ENCODE measurements around the gene SLC35B1.
"Not testable (repeated sequence)": the region's sequence is repeated elsewhere in the genome, so short reads cannot be mapped to it uniquely, and the experiment has no call there.

Gene SLC35B1

GRCh38 chr17:49699966-49700575 lies 7.7 kb downstream of the SLC35B1 start:
- DNase-seq: no peak

GRCh38 chr17:49698005-49698404 lies 9.8 kb downstream of the SLC35B1 start:
- no peak for DNase-seq

DNA sequence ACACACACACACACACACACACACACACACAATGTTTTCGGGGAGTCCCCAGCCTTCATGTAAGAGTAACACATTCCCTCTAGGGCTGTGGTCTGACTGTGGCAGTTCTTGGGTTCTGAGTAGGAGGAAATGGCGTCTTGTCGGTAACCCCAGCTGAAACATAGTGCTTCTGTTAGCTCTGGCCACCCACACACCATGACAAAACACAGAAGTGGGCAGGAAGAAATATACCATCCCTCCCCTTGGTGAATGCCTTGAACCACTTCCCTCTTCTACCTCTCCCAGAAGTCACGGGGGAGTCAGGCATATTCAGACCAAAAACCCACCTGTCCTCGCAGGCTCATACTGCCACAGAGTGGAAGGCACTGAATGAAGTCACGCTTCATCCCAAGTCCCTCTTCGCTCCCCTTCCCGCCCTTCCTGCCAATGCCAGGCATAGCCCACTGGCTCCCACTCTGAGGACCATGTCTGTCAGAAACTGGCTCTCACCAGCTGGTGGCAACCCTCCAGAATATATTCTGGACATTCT lies 11.5 kb downstream of the SLC35B1 start:
- DNase-seq: no peak

- DNase-seq: no peak
Observed at GRCh38 chr17:49695698-49696232, 12.0 kb downstream of the SLC35B1 start.

DNA sequence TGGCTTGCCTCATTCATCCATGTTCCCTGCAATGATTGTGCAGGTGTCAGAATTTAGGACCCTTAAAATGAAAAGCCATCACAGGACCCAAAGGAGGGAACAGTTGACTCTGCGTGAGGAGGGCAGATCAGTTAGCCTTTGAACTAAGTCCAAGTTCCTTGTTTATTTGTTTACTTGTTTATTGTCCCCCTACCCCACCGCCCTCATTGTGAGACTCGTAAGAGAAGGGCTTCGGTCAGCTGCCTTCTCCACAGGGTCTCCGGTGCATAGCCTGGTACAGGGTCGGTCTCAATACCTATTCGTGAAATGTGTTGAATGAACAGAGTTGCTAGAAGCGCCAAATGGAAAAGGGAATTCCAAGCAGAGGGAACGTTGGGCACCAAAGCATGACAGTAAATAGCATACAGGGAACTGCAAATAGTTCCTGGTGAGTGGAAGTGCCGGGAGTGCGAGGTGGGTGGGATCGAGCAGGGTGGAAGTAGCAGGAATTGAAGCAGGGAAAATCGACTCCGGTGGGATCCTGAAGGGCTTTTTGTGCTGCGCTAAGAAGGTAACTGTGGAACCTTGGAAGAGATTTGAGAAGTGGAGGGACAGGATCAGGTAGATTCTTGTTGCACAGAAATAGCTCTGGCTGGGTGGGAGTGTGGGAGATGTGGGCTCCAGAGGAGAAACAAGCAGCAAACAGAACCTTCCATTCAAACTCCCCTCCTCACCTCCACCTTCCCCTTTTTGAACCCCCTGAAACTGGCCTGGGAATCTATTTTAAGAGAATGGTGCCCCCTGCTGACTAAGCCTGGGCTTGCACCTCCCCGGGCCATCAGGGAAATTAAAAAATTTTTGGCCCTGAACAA lies 12.7 kb downstream of the SLC35B1 start:
- DNase-seq: peak; percentile 14 to 76

DNA sequence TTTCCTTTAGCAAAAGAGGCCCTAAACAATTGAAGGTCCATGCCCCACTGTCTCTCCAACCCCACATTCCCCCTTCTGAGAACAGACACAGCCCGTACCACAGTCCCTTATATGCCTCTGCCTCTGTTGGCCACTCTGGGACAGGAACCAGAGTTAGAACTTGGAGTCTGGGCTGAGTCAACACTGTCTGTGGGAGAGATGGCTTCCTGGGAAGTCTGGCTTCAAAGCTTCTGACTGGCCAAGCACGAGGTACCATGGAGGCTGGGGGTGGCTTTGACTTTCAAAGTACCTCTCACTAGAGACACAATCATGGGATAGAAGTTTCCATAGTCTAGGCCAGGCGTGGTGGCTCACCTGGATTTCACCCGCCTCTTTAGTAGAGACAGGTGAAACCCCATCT lies 15.0 kb downstream of the SLC35B1 start:
- no peak for DNase-seq

GRCh38 chr17:49691677-49692191 lies 16.0 kb downstream of the SLC35B1 start:
- DNase-seq: no peak

DNA sequence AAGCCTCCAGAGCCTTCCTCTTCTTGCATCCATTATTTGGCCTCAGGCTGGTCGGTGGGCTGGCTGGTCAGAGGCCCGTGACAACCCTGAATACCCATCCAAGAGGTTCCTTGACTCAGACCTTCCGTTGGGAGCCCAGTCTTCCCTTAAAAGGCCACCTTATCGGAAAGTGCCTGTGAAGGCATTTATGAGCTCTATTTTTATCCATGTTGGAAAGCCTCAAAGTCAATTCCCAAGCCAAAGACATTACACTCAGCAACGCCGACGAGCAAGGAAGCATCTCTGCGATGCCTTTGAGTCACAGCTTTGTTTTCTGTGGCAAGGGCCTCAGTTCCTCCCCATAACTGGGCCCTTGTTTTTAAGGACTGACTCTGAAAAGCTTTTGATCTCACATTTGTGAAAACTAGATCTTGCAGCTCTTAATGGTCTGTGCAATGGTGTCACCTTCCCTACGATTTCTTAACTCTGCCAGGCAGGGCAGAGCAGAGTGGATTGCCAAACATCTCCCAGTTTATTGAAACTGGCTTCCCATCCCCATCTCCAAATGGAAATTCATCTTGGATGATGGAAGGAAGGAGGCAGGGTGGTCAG lies 16.6 kb downstream of the SLC35B1 start:
- no peak for DNase-seq

DNA sequence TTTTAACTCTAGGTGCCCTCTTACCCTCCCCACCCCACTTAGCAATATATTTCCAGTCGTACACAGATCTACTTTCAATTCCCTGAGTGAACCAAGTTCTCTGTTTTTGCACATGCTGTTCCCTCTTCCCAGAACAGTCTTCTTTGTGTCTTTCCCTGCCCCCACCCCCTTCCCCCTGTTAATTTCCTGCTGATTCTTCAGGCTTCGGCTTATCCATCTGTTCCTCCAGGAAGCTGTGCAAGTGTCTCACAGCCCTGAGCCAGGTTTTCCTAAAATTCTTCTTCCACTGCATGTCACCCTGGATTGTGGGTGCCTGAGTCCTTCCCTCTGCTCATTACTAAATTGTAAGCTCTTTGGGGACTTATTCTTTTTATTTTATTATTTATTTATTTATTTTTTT lies 17.5 kb downstream of the SLC35B1 start:
- DNase-seq: no peak

- DNase-seq: no peak
Observed at GRCh38 chr17:49688848-49689247, 18.9 kb downstream of the SLC35B1 start.

GRCh38 chr17:49687878-49688491 lies 19.8 kb downstream of the SLC35B1 start:
- DNase-seq: no peak

DNA sequence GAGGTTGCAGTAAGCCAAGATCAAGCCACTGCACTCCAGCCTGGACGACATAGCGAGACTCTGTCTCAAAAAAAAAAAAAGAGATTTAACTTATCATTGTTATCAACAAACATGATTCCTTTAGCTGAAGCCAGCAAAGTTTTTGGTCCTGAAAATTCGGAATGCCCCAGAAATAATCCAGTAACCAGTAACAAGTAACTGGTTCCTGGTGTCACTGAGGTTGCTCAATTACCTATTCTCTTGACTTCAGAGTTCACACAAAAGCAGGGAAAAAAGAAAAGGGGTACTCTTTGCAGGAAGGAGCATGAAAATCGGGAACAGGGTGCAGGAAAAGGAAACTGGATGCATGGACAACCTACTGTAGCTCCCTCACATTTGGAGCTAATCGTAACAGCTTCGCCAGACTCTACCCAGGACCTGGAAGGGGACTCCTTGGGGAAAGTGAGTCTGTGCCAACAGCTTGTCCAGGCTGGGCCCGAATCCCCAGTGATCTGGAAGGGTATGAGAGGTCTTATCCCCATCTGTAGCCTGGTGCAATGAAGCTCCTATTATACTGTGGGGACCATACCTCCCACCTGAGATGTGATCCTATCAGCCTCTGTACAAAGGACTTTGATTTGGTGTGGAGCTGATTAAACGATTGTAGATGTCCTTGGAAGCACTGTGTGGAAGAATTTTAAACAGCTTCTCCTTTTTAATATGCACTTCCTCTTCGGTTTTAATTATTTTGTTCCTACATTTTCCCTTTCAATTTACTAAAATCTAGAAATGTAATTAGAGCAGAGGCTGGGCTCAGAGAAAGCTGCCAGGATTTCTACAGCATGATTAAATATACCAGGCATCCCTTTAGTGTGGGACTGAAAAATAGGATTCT lies 26.4 kb downstream of the SLC35B1 start:
- no peak for DNase-seq

GRCh38 chr17:49680314-49680713 lies 27.4 kb downstream of the SLC35B1 start:
- DNase-seq: no peak

DNA sequence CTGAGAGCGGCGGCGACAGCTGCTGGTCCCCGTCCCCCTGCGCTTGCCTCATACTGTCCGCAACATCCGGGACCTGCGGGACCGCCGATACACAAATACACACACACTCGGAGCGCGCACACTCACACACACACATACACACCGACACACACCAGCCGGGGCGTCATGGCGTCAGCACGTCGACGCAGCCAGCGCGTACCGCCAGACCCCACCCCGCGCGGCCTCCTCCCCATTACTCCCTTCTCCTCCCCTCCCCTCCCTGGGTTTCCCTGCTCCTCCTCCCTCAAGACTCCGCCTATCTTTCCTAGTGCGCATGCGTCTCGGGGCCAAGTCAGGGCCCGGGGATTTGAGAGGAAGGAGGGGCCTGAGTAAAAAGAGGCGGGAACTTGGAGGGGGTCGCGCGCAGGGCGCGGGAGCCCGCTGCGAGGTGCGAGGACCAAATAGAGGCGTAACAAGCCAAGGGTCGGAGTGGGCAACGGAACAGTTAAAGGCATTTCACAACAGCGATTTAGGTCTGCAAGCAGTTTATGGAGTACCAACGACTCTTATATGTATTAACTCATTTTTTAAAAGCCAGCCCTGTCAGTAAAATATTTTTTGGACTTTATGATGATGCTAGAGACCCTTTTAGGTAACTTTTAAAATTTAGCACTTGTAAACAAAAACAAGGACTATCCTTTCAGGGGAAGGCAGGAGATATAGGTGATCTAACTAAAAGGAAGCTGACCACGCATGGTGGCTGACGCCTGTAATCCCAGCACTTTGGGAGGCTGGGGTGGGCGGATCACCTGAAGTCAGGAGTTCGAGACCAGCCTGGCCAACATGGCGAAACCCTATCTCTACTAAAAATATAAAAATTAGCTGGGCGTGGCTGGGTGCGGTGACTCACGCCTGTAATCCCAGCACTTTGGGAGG lies 29.6 kb downstream of the SLC35B1 start, which contains the start of gene SPOP:
Gene SPOP (minus strand): TSS at position 165 of the 915 bp plus-strand sequence. CDS start 55,287 bp downstream, outside the sequence.
- peak; percentile 99 to 100 for DNase-seq

DNA sequence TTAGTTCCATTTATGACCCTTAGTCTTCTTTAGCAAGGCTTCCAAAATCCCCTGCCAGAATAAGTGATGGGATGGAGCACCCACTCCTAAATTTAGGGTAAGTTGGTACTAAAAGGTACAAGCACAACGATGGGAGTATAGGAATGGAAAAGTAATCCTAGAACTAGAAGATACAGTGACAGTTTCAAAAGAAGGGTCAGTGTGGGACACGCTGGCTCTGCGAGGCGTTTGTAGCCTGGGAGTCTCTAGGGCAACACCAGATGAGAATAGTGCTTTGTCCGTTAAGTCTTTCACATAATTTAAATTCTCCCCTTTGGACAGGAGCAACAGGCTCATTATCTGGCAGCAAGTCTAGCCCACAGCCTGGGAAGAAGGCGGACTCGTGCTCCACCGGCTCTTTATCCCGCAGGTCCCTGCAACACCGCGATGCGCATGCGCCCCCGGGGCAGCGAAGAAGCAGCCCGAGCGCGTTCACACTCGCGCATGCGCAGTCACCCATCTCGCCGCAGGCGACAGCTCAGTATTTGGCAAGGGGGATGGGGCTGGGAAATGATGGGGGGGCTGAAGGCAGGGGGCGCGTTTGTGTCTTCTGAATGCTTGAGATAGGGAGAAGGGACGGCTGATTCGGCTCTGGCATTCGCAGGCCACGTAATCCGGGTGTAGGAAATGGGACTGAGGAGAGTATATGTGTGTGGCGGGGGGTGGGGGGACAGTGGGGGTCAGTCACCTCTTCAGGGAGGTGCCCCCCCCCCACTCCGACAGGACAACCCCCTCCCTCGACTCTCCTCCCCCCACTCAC lies 30.4 kb downstream of the SLC35B1 start:
- peak; percentile 93 to 98 for DNase-seq

GRCh38 chr17:49676276-49676868 lies 31.4 kb downstream of the SLC35B1 start:
- no peak for DNase-seq

GRCh38 chr17:49674507-49674906 lies 33.3 kb downstream of the SLC35B1 start:
- DNase-seq: no peak

DNA sequence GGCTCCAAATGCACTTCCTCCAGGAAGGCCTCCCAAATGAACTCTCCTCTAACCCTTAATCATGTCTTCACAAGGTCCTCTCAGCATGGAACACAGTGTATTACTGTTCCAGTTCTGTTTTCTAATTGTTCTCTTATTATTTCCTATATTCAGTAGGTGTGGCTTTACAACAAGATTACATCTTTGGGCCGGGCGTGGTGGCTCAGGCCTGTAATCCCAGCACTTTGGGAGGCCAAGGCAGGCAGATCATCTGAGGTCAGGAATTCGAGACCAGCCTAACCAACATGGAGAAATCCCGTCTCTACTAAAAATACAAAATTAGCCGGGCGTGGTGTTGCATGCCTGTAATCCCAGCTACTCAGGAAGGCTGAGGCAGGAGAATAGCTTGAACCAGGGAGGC lies 34.1 kb downstream of the SLC35B1 start:
- not testable (repeated sequence) for DNase-seq

- no peak for DNase-seq
Observed at GRCh38 chr17:49670641-49671040, 37.1 kb downstream of the SLC35B1 start.
